ENCODE measurements around the gene ZNF84.

The ZNF84 gene

DNA sequence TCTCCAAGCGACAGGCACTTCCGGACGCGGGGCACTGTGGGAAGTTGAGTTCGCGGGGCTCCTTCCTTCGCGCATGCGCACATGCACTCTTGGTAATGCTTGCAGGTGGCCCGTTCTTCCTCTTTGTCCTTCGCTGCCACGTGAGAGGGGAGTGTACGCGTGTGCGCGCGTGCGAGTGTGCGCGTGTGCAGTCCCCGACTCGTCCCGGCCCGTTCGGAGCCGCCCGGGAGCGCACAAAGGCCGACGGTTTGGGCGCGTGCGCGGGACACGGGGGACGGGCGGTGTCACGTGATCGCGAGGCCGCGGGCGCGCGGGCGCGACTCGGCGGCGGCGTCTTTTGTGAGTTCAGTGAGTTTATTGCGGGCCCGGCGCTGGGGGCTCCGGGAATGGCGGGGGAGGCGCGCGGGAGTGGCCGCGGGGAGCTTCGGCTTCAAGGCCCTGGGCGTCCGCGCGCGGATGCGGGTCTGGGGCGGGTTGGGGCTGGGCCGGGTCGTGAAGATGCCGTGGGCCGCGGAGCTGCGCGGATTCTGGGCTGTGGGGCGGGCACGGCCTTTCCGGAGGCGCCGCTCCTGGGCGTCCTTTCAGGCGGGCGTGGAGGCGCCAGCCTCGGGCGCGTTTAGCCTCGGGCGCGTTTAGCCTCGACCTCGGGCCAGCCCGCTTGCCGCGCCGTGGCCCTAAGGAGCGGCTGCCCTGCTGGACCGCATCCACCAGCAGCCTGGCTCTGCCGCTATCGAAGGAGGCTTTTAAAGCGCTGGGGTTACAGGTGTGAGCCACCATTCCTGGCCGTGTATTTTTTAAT is at the start of gene ZNF84:
TSS of gene ZNF84 (plus strand) at position 303 of the 799 bp plus-strand sequence. CDS start 3,959 bp downstream, outside the sequence.
- DNase-seq: peak; percentile 87

DNA sequence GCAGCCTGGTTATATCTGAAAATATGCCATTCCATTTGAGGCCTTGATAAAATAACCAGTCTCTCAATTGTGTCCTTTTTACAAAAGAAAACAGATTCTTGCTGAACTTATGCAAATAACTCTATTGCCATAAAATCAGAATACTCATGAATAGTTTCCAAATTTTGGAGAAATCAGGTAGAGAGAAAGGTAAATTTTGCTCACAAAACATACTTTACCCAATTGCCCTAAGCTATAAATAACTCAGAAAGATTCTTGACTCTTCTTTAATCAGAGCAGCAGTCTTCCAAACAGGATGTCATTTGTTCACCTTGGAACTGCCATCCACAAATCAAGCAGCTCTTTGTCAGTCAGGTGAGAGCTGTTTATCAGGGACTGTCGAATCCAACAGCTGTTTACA is 38.6 kb upstream of the ZNF84 start:
- DNase-seq: no peak

DNA sequence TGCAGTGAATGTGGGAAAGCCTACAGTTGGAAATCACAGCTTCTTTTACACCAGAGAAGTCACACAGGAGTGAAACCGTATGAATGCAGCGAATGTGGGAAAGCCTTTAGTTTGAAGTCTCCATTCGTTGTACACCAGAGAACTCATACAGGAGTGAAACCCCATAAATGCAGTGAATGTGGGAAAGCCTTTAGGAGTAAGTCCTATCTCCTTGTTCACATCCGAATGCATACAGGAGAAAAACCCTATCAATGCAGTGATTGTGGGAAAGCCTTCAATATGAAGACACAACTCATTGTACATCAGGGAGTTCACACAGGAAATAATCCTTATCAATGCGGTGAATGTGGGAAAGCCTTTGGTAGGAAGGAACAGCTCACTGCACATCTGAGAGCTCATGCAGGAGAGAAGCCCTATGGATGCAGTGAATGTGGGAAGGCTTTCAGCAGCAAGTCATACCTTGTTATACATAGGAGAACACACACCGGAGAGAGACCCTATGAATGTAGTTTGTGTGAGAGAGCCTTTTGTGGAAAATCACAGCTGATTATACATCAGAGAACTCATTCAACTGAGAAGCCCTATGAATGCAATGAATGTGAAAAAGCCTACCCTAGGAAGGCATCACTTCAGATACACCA is 26.5 kb upstream of the ZNF84 start:
- no peak for DNase-seq

- DNase-seq: no peak
These were observed 13.7 kb upstream of the ZNF84 start for GRCh38 chr12:133023566-133023965.

- no peak for DNase-seq
These were observed 10.3 kb upstream of the ZNF84 start for GRCh38 chr12:133026996-133027395.

DNA sequence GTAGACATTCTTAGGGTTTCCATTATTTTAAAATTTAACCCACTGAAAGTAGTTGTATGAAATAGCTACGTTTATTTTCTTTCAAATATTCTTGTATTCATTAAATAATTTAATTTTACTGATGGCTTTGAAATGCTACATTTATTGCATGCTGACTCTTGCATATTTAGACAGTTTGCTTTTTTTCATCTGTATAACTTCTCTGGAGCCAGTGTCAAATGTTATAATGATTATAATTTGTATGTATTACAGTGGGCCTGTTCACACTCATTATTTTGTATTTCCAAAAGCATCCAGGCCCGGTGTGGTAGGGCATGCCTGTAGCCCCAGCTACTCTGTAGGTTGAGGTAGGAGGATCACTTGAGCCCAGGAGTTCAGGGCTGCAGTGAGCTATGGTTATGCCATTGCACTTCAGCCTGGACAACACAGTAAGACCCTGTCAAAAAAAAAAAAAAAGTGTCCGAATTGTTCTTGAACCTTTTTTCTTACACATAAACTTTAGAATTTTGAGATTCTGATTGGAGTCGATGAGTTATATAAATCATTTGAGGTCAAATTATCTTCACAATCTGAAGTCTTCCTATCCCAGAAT is 905 bp downstream of the ZNF84 start:
- DNase-seq: peak; percentile 1

DNA sequence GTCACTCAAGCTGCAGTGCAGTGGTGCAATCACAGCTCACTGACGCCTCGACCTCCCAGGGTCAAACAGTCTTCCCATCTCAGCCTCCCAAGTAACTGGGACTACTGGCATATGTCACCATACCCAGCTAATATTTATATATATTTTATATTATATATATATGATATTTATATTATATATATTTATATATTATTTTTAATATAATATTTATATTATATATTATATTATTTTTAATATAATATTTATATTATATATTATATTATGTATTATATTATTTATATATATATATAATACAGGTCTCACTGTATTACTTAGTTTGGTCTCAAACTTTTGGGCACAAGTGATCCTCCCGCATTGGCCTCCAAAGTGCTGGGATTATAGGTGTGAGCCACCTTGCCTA is 9.4 kb downstream of the ZNF84 start:
- no peak for DNase-seq

GRCh38 chr12:133057446-133057845 is 20.1 kb downstream of the ZNF84 start:
- no peak for DNase-seq

DNA sequence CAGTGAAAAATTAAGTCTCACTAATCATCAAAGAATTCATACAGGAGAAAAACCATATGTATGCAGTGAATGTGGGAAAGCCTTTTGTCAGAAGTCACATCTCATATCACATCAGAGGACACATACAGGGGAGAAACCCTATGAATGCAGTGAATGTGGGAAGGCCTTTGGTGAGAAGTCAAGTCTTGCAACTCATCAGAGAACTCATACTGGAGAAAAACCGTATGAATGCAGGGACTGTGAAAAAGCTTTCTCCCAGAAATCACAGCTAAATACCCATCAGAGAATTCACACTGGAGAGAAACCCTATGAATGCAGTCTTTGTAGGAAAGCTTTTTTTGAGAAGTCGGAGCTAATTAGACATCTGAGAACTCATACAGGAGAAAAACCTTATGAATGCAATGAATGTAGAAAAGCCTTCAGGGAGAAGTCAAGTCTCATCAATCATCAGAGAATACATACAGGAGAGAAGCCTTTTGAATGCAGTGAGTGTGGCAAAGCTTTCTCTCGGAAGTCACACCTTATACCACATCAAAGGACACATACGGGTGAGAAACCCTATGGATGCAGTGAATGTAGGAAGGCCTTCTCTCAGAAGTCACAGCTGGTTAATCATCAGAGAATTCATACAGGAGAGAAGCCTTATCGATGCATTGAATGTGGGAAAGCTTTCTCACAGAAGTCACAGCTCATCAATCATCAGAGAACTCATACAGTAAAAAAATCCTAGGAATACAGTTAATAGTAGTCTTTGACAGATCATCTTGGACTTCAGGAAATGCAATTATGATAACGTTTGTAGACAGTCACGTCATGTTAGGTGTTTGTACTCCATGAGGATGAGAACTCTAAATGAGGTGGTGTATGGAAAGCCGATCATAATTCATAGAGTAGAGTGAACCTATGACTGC is 21.1 kb downstream of the ZNF84 start:
- no peak for DNase-seq

DNA sequence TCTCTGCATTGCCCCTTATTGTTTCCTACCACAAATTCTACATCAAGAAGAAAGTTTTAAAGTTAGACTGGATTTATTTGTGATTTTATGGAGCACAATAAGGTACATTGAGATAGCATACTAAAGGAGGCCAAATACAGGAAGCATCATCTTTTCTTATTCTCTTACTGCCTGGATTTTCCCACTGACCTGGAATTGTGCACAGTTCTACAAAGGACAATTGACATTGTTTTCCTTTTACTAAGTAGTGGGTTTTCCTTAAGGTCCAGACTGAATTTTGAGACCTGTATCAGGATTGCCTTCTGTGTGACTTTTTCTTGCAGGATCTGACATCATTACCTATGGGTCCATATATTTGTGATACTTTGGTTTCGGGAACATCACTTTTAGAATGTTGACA is 24.6 kb downstream of the ZNF84 start:
- no peak for DNase-seq

DNA sequence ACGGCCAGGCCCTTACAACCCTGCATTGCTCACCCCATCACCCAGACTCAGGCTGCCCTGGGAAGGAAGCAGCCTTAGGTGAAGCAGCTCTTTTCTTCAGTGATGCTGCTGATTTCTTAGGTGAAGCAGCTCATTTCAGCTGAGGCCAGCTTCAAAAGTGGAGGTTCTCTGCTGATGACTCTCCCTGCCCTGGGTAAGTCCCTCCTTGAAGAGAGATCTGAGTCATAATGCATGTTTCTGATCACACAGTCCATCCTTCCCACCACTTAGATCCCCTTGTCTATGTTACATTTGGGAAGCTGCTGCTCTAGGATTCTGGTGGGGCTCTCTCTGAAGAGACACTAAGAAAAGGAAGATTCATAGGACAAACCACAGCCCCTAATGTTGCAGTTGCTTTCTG is 26.2 kb downstream of the ZNF84 start:
- no peak for DNase-seq

DNA sequence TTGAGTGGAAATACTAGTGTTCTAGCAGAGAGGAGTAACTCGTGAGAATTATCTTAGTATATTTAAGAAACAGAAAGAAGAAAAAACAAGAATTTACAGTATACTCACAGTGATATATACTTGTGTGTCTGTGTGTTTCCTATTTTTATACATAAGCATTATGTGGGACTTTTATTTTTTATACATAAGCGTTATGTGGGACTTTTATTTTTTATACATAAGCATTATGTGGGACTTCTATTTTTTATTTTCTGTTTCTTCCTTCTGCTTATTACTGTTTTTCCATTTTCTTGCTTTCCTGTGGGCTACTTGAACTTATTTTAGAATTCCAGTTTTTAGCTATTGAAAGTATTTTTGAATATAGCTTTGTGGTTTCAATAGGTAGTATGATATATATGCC is 36.5 kb downstream of the ZNF84 start:
- no peak for DNase-seq

DNA sequence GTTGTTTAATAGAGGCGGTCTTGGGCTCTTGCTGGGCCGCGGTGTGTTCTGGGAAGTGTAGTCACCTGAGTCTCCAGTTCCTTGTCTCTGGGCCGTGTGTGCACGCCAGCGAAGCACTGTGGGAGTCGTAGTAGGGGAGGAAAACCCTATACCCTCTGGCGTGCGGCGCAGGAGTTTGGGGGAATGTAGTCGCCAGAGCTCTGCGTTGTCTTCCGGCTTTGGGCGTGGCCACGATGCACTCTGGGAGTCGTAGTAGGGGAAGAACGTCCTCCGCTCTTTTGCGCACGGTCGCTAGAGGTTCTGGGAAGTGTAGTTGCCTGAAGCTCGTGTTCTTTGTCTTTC is 42.7 kb downstream of the ZNF84 start:
- peak; percentile 99 for DNase-seq

GRCh38 chr12:133080368-133081158 is 43.3 kb downstream of the ZNF84 start, which contains the start of gene ZNF140:
Gene ZNF140, plus strand, starts transcription at chr12:133080923. Its CDS starts 398 bp downstream, at chr12:133081321.
- DNase-seq: peak; percentile 98

DNA sequence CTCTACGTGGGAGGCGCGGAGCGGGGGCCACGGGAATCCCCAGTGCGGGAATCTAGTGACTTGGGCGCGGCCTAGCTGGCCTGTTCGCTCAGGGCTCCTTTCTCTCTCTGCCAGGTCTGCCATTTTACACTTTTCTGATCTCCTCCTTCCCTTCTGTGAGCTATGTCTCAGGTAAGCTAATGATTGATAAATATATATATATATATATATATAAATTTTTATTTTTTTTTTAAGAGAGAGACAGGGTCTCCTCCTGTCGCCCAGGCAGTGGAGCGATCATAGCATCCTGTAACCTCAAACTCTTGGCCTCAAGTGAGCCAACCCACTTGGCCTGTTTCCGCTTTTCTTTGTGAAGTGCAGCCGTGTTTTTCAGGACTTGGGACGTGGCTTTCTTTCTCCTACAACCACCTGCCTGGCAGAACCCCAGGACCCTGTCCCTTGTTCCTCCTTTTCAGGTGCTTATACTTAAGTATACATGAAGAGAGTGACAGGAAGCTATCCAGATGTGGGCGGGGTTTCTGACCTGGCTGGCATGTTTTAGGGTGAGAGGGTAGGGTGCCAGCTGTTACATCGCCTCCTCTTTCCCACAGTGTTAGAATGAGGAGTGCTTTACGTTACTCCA is 44.0 kb downstream of the ZNF84 start:
- DNase-seq: peak; percentile 51

GRCh38 chr12:133083345-133083744 is 46.0 kb downstream of the ZNF84 start:
- no peak for DNase-seq

DNA sequence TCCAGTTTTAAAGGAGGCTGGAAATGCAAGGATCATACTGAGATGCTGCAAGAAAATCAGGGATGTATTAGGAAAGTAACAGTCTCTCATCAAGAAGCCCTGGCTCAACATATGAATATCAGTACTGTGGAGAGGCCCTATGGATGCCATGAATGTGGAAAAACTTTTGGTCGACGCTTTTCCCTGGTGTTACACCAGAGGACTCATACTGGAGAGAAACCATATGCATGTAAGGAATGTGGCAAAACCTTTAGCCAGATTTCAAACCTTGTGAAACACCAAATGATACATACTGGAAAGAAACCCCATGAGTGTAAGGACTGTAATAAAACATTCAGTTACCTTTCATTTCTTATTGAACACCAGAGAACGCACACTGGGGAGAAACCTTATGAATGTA is 68.3 kb downstream of the ZNF84 start:
- DNase-seq: no peak

DNA sequence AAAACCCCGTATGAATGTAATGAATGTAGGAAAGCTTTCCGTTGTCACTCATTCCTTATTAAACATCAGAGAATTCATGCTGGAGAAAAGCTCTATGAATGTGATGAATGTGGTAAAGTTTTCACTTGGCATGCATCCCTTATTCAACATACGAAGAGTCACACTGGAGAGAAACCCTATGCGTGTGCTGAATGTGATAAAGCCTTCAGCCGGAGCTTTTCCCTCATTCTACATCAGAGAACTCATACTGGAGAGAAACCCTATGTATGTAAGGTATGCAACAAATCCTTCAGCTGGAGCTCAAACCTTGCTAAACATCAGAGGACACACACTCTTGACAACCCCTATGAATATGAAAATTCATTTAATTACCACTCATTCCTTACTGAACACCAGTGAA is 68.9 kb downstream of the ZNF84 start:
- no peak for DNase-seq

- no peak for DNase-seq
These were observed 69.8 kb downstream of the ZNF84 start for GRCh38 chr12:133107121-133107520.

- DNase-seq: no peak
These were observed 70.8 kb downstream of the ZNF84 start for GRCh38 chr12:133108150-133108549.
